ENCODE measurements around the gene GPR65.
"Not testable (repeated sequence)": the region's sequence is repeated elsewhere in the genome, so short reads cannot be mapped to it uniquely, and the experiment has no call there.

Gene GPR65

GRCh38 chr14:88004506-88005036 is 364 bp upstream of the GPR65 start:
- DNase-seq = peak in 1 of 2 donors; percentile 45

- DNase-seq = peak; percentile 92 to 93
Measured at GRCh38 chr14:88005978-88006851, 1.3 kb downstream of the GPR65 start.

- no peak for DNase-seq
Measured at GRCh38 chr14:88007608-88008007, 2.7 kb downstream of the GPR65 start.

- DNase-seq = no peak
Measured at GRCh38 chr14:88008039-88008742, 3.3 kb downstream of the GPR65 start.

GRCh38 chr14:88009486-88009885 is 4.6 kb downstream of the GPR65 start:
- DNase-seq = no peak

GRCh38 chr14:88010331-88010730 is 5.4 kb downstream of the GPR65 start:
- no peak for DNase-seq

GRCh38 chr14:88012495-88012894 is 7.6 kb downstream of the GPR65 start:
- DNase-seq = no peak

GRCh38 chr14:88013750-88014349 is 8.9 kb downstream of the GPR65 start:
- DNase-seq = peak; percentile 91 to 93

- DNase-seq = no peak
Measured at GRCh38 chr14:88016768-88017167, 11.8 kb downstream of the GPR65 start.

GRCh38 chr14:88017535-88017934 is 12.6 kb downstream of the GPR65 start:
- no peak for DNase-seq

- no peak for DNase-seq
Measured at GRCh38 chr14:88023658-88024187, 18.8 kb downstream of the GPR65 start.

GRCh38 chr14:88024252-88025086 is 19.5 kb downstream of the GPR65 start:
- not testable (repeated sequence) for DNase-seq

- no peak for DNase-seq
Measured at GRCh38 chr14:88025313-88025712, 20.4 kb downstream of the GPR65 start.

GRCh38 chr14:88026890-88027289 is 22.0 kb downstream of the GPR65 start:
- DNase-seq = no peak

GRCh38 chr14:88029500-88029899 is 24.6 kb downstream of the GPR65 start:
- no peak for DNase-seq

GRCh38 chr14:88030079-88030478 is 25.1 kb downstream of the GPR65 start:
- DNase-seq = peak; percentile 46 to 57

- DNase-seq = no peak
Measured at GRCh38 chr14:88030892-88031291, 26.0 kb downstream of the GPR65 start.

GRCh38 chr14:88032373-88032772 is 27.4 kb downstream of the GPR65 start:
- peak; percentile 22 to 49 for DNase-seq

- DNase-seq = peak; percentile 56 to 79
Measured at GRCh38 chr14:88034076-88034475, 29.1 kb downstream of the GPR65 start.

- DNase-seq = no peak
Measured at GRCh38 chr14:88036422-88036821, 31.5 kb downstream of the GPR65 start.

- no peak for DNase-seq
Measured at GRCh38 chr14:88037325-88037724, 32.4 kb downstream of the GPR65 start.

GRCh38 chr14:88039197-88039596 is 34.3 kb downstream of the GPR65 start:
- DNase-seq = no peak
